Measurements from ENCODE around the gene DNMT3A. TPM values are rescaled to one million over a fixed set of nuclear protein-coding genes. Genes with fewer than 3 reads are reported as not detected.

DNMT3A gene
- total and polyA plus RNA-seq, 2 donors (not counting 3 experiments of a cell fraction or from before 2014, with no cell fraction given) = 23.3 to 71.7 TPM

- no peak overlapping the region for H3K27ac ChIP-seq (ENCODE audit: insufficient read depth, low read depth, low read length)
- H4K20me1 ChIP-seq (replicated peaks; ENCODE audit: control insufficient read depth, extremely low read depth, insufficient read depth, low read length) = no peaks in the 10 kb centered on the region
- H3K4me3 ChIP-seq (replicated peaks in 1 of 3; ENCODE audit: insufficient read depth in 1 of 3, low read depth in 1 of 3, low read length in 3 of 3) = no peak overlapping the region
- no peak overlapping the region for H3K4me2 ChIP-seq (ENCODE audit: insufficient read depth, low read length)
- H3K9me3 ChIP-seq (replicated peaks; ENCODE audit: control insufficient read depth, insufficient read depth, low read length) = no peaks in the 10 kb centered on the region
- TF ChIP-seq JUN (IDR thresholded peaks at IDR 0.05; ENCODE audit: borderline replicate concordance, insufficient read depth, insufficient read length, low read depth) = no peak
- no peak for TF ChIP-seq MYC (IDR thresholded peaks at IDR 0.05; ENCODE audit: low read depth, low read length)
- no peak for TF ChIP-seq GATA2 (IDR thresholded peaks at IDR 0.05; ENCODE audit: insufficient read depth, insufficient read length, low read depth, low read length)
- no peak for TF ChIP-seq FOS (IDR thresholded peaks at IDR 0.05; ENCODE audit: borderline replicate concordance, insufficient read depth, low read length)
- TF ChIP-seq POLR2A (IDR thresholded peaks at IDR 0.05; ENCODE audit: low read depth, low read length) = no peak
- no peak for TF ChIP-seq EZH2 (IDR thresholded peaks at IDR 0.05; ENCODE audit: borderline replicate concordance, low read depth, low read length, severe bottlenecking)
- TF ChIP-seq MAX (IDR thresholded peaks at IDR 0.05; ENCODE audit: insufficient read depth, insufficient read length) = no peak
- TF ChIP-seq POLR2AphosphoS5 (IDR thresholded peaks at IDR 0.05; ENCODE audit: insufficient read depth, low read depth, low read length) = no peak
- TF ChIP-seq, protein P1, sequence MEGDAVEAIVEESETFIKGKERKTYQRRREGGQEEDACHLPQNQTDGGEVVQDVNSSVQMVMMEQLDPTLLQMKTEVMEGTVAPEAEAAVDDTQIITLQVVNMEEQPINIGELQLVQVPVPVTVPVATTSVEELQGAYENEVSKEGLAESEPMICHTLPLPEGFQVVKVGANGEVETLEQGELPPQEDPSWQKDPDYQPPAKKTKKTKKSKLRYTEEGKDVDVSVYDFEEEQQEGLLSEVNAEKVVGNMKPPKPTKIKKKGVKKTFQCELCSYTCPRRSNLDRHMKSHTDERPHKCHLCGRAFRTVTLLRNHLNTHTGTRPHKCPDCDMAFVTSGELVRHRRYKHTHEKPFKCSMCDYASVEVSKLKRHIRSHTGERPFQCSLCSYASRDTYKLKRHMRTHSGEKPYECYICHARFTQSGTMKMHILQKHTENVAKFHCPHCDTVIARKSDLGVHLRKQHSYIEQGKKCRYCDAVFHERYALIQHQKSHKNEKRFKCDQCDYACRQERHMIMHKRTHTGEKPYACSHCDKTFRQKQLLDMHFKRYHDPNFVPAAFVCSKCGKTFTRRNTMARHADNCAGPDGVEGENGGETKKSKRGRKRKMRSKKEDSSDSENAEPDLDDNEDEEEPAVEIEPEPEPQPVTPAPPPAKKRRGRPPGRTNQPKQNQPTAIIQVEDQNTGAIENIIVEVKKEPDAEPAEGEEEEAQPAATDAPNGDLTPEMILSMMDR (IDR thresholded peaks at IDR 0.05; ENCODE audit: extremely low read depth in 1 of 2, insufficient read depth in 1 of 2, low read depth in 1 of 2, low read length in 2 of 2) = no peak
- H3K9ac ChIP-seq (replicated peaks; ENCODE audit: extremely low read depth, insufficient read depth, low read length) = no peak overlapping the region
- no peaks in the 10 kb centered on the region for H3K4me1 ChIP-seq (ENCODE audit: control insufficient read depth, extremely low read depth, insufficient read depth, low read length)
- H3K79me2 ChIP-seq (ENCODE audit: control insufficient read depth, insufficient read depth, low read length) = no peaks in the 10 kb centered on the region
- no peaks in the 10 kb centered on the region for H3K9me1 ChIP-seq (replicated peaks; ENCODE audit: control insufficient read depth, extremely low read depth, insufficient read depth, low read length)
- no peak overlapping the region for H2AFZ ChIP-seq (ENCODE audit: low read depth, low read length)
- FAIRE-seq (no peak), DNase-seq (ENCODE audit: low read depth, low spot score) (no peak)
- dilution Hi-C loops (cut with MboI; ENCODE audit: extremely low pct_ligation_motif_present, low sequenced_read_pairs) (no loop called here), intact Hi-C loops (cut with micrococcal nuclease) (no loop called here)
- ChIA-PET CTCF (no interaction called here), POLR2A (no interaction called here)
- H3K36me3 ChIP-seq (ENCODE audit: control insufficient read depth in 2 of 2, extremely low read depth in 1 of 2, insufficient read depth in 2 of 2, low read length in 2 of 2) = no peaks in the 10 kb centered on the region
- BruUV-seq (replicated peaks) = no TSS peak
- peaks cover 0 to 4% of the 10 kb centered on the region in 2 experiments for H3K27me3 ChIP-seq (ENCODE audit: control insufficient read depth in 2 of 2, insufficient read depth in 2 of 2, low read length in 2 of 2)
These were observed 28.2 kb upstream of the DNMT3A start for GRCh38 chr2:25369876-25370275.
